ENCODE measurements around the gene SMPDL3B. TPM values are rescaled to one million over a fixed set of nuclear protein-coding genes. Genes with fewer than 3 reads are reported as not detected.

SMPDL3B gene
- total RNA-seq, 4 donors from 2014 or later = 0.31 to 1.1 TPM; not detected in 2

- H3K4me3 ChIP-seq = no peak overlapping the region
- no peak overlapping the region for H3K27ac ChIP-seq
- WGBS, 2 donors (ENCODE audit: low coverage in 1 of 2) = 96% methylated on average over 4 of the region's 24 CpGs; no CpG with 5 or more reads in 1 of the 2 donors
- TF ChIP-seq POLR2A (IDR thresholded peaks at IDR 0.05) (no peak), POLR2AphosphoS5 (IDR thresholded peaks at IDR 0.05) (no peak), CTCF (IDR thresholded peaks at IDR 0.05) (no peak), EP300 (IDR thresholded peaks at IDR 0.05) (no peak)
- H3K36me3 ChIP-seq = peaks cover 0 to 61% of the 10 kb centered on the region in 2 donors
- no peak for ATAC-seq
- H3K27me3 ChIP-seq = no peaks in the 10 kb centered on the region
- peaks cover 0 to 13% (median 6%) of the 10 kb centered on the region in 3 donors for H3K4me1 ChIP-seq
- H3K9me3 ChIP-seq = no peaks in the 10 kb centered on the region
These were observed 31.8 kb downstream of the SMPDL3B start for GRCh38 chr1:27966402-27967105.

- no peaks in the 10 kb centered on the region for H3K27me3 ChIP-seq
- peaks cover 0 to 61% of the 10 kb centered on the region in 2 donors for H3K36me3 ChIP-seq
- TF ChIP-seq POLR2A (IDR thresholded peaks at IDR 0.05) (no peak), CTCF (IDR thresholded peaks at IDR 0.05) (no peak), EP300 (IDR thresholded peaks at IDR 0.05) (no peak), POLR2AphosphoS5 (IDR thresholded peaks at IDR 0.05) (no peak)
- H3K27ac ChIP-seq = no peak overlapping the region
- H3K9me3 ChIP-seq = no peaks in the 10 kb centered on the region
- no peak overlapping the region for H3K4me3 ChIP-seq
- H3K4me1 ChIP-seq = peaks cover 0 to 16% (median 11%) of the 10 kb centered on the region in 3 donors
- WGBS, 2 donors (ENCODE audit: low coverage in 1 of 2) = 80% methylated on average over 2 of the region's 12 CpGs; no CpG with 5 or more reads in 1 of the 2 donors
- ATAC-seq = no peak
These were observed 32.5 kb downstream of the SMPDL3B start for GRCh38 chr1:27967106-27967883.

GRCh38 chr1:27967884-27968466, 33.2 kb downstream of the SMPDL3B start:
- H3K36me3 ChIP-seq = peaks cover 0 to 57% of the 10 kb centered on the region in 2 donors
- 91% methylated on average over 4 of the region's 4 CpGs; no CpG with 5 or more reads in 1 of the 2 donors for WGBS, 2 donors (ENCODE audit: low coverage in 1 of 2)

GRCh38 chr1:27968692-27969091, 33.9 kb downstream of the SMPDL3B start:
- peaks cover 0 to 55% of the 10 kb centered on the region in 2 donors for H3K36me3 ChIP-seq
- WGBS, 2 donors (ENCODE audit: low coverage in 1 of 2) = 31 to 56% methylated on average over 3 of the region's 3 CpGs

More at GRCh38 chr1:27967884-27968466, 33.2 kb downstream of the SMPDL3B start:
- no peak overlapping the region for H3K4me3 ChIP-seq
- H3K27me3 ChIP-seq = no peaks in the 10 kb centered on the region
- H3K4me1 ChIP-seq = peaks cover 0 to 16% (median 11%) of the 10 kb centered on the region in 3 donors
- no peak for ATAC-seq
- H3K9me3 ChIP-seq = no peaks in the 10 kb centered on the region
- no peak for TF ChIP-seq POLR2A (IDR thresholded peaks at IDR 0.05)
- no peak for TF ChIP-seq EP300 (IDR thresholded peaks at IDR 0.05)
- no peak for TF ChIP-seq CTCF (IDR thresholded peaks at IDR 0.05)
- TF ChIP-seq POLR2AphosphoS5 (IDR thresholded peaks at IDR 0.05) = no peak
- H3K27ac ChIP-seq = peak overlapping the region in 2 of 4 donors; percentile 17 to 44

More at GRCh38 chr1:27968692-27969091, 33.9 kb downstream of the SMPDL3B start:
- Histone ChIP-seq H3K4me1 (peaks cover 0 to 16% (median 11%) of the 10 kb centered on the region in 3 donors), H3K4me3 (no peak overlapping the region), H3K9me3 (no peaks in the 10 kb centered on the region), H3K27me3 (no peaks in the 10 kb centered on the region), H3K27ac (peak overlapping the region in 1 of 4 donors; percentile 44)
- no peak for TF ChIP-seq POLR2A (IDR thresholded peaks at IDR 0.05)
- no peak for TF ChIP-seq CTCF (IDR thresholded peaks at IDR 0.05)
- TF ChIP-seq POLR2AphosphoS5 (IDR thresholded peaks at IDR 0.05) = no peak
- ATAC-seq = no peak

Data from gastroesophageal sphincter (tissue), 4 donors.